Activated T-cell treated with anti-CD3 and anti-CD28 coated beads for 48 hours (primary cell): ENCODE data around the gene GPR180.
A peak's percentile ranks its signal among the peaks of the same experiment; 100 is the strongest.

Experiments
- DNase-seq: peaks from one replicate; pipeline ENCODE4 v3.0.0-alpha.2; 2020; ENCODE audit warnings: low read depth

GPR180 gene

GRCh38 chr13:94656176-94656575 is 54.5 kb downstream of the GPR180 start:
- no peak for DNase-seq

GRCh38 chr13:94656766-94657165 is 55.1 kb downstream of the GPR180 start:
- DNase-seq, result no peak

- peak; percentile 4 for DNase-seq
These were observed 55.5 kb downstream of the GPR180 start for GRCh38 chr13:94657167-94657566.

GRCh38 chr13:94658926-94659597 is 57.4 kb downstream of the GPR180 start:
- DNase-seq, result no peak

GRCh38 chr13:94659598-94659946 is 57.9 kb downstream of the GPR180 start:
- no peak for DNase-seq

GRCh38 chr13:94660695-94661326 is 59.2 kb downstream of the GPR180 start:
- no peak for DNase-seq

GRCh38 chr13:94661406-94661805 is 59.7 kb downstream of the GPR180 start:
- DNase-seq, result no peak

- DNase-seq, result no peak
These were observed 60.8 kb downstream of the GPR180 start for GRCh38 chr13:94662274-94662945.

- no peak for DNase-seq
These were observed 63.2 kb downstream of the GPR180 start for GRCh38 chr13:94664889-94665288.

- no peak for DNase-seq
These were observed 64.4 kb downstream of the GPR180 start for GRCh38 chr13:94666065-94666464.

- no peak for DNase-seq
These were observed 65.5 kb downstream of the GPR180 start for GRCh38 chr13:94667190-94667589.

- DNase-seq, result no peak
These were observed 70.7 kb downstream of the GPR180 start for GRCh38 chr13:94672400-94672799.

- DNase-seq, result no peak
These were observed 72.2 kb downstream of the GPR180 start for GRCh38 chr13:94673851-94674250.

GRCh38 chr13:94674609-94675348 is 73.1 kb downstream of the GPR180 start:
- peak; percentile 25 for DNase-seq

- DNase-seq, result no peak
These were observed 76.1 kb downstream of the GPR180 start for GRCh38 chr13:94677799-94678198.

- no peak for DNase-seq
These were observed 77.2 kb downstream of the GPR180 start for GRCh38 chr13:94678845-94679244.

GRCh38 chr13:94679614-94680013 is 78.0 kb downstream of the GPR180 start:
- no peak for DNase-seq

- DNase-seq, result no peak
These were observed 80.6 kb downstream of the GPR180 start for GRCh38 chr13:94682229-94682628.

GRCh38 chr13:94683409-94683808 is 81.8 kb downstream of the GPR180 start:
- DNase-seq, result no peak
